ENCODE measurements around the gene ATP13A3. TPM values are rescaled to one million over a fixed set of nuclear protein-coding genes. Genes with fewer than 3 reads are reported as not detected.

Gene ATP13A3
- total and polyA plus RNA-seq, 2 donors (not counting 1 experiment from before 2014, with no cell fraction given), result 6.1 to 61.1 TPM

- H3K27ac ChIP-seq (ENCODE audit: low read length in 2 of 2), result no peak overlapping the region
- H3K4me1 ChIP-seq (ENCODE audit: control insufficient read depth in 2 of 2, insufficient read depth in 2 of 2, low read length in 2 of 2), result peaks cover 27 to 32% of the 10 kb centered on the region in 2 donors
- H3K36me3 ChIP-seq (replicated peaks in 1 of 2; ENCODE audit: control extremely low read depth in 1 of 2, control insufficient read depth in 1 of 2, extremely low read depth in 1 of 2, insufficient read depth in 2 of 2, low read length in 1 of 2), result no peaks in the 10 kb centered on the region
- Mint-ChIP-seq H3K4me1 (peaks cover 36% of the 10 kb centered on the region), H3K9me3 (ENCODE audit: insufficient read depth) (no peaks in the 10 kb centered on the region), H3K4me3 (peak overlapping the region; percentile 87), H3K27me3 (peaks cover 34% of the 10 kb centered on the region), H3K27ac (no peak overlapping the region)
- no peak for TF ChIP-seq EZH2 (IDR thresholded peaks at IDR 0.05; ENCODE audit: borderline replicate concordance, insufficient read depth, low read depth, low read length, poor library complexity, severe bottlenecking)
- TF ChIP-seq CTCF (IDR thresholded peaks at IDR 0.05), result no peak
- peak overlapping the region; percentile 60 for H3K9ac ChIP-seq (ENCODE audit: low read length)
- no peaks in the 10 kb centered on the region for H4K20me1 ChIP-seq (ENCODE audit: control insufficient read depth, insufficient read depth, low read length, poor library complexity, severe bottlenecking)
- H3K4me3 ChIP-seq (ENCODE audit: control extremely low read depth in 1 of 5, extremely low read depth in 1 of 5, insufficient read depth in 1 of 5, low read depth in 2 of 5, low read length in 4 of 5), result peak overlapping the region; percentile 28 to 54 (median 39)
- peak overlapping the region; percentile 85 for H3K4me2 ChIP-seq (replicated peaks; ENCODE audit: low read depth, low read length, poor library complexity, severe bottlenecking)
- H2AFZ ChIP-seq (ENCODE audit: insufficient read depth, low read depth, low read length, poor library complexity, severe bottlenecking), result peak overlapping the region; percentile 58
- 1% methylated on average over 38 of the region's 38 CpGs for WGBS (ENCODE audit: insufficient coverage)
- peaks cover 0 to 36% (median 10%) of the 10 kb centered on the region in 4 experiments for H3K27me3 ChIP-seq (replicated peaks in 1 of 4; ENCODE audit: control extremely low read depth in 1 of 4, control insufficient read depth in 3 of 4, insufficient read depth in 4 of 4, low read length in 3 of 4)
- POLR2A ChIA-PET, result no interaction called here
- ATAC-seq (ENCODE audit: low read depth) (peak; percentile 45), DNase-seq (peak; percentile 36)
- no peaks in the 10 kb centered on the region for H3K9me3 ChIP-seq (ENCODE audit: control extremely low read depth in 1 of 3, control insufficient read depth in 2 of 3, insufficient read depth in 1 of 3, low read length in 2 of 3)
- H3K79me2 ChIP-seq (ENCODE audit: control insufficient read depth, insufficient read depth, low read length), result no peaks in the 10 kb centered on the region
- intact Hi-C loops (cut with micrococcal nuclease), result no loop called here
- CTCF ChIA-PET, result interaction anchor here (0.5 to 2.5 kb wide), 5 partner anchors 9 to 183 kb away, joined by 3 to 8 read pairs (median 3); no protein-coding TSS in a partner anchor
Measured at GRCh38 chr3:194397757-194398312, 89.0 kb downstream of the ATP13A3 start.

Data from B cell (primary cell).